Measurements from ENCODE around the gene CD300A. TPM values are rescaled to one million over a fixed set of nuclear protein-coding genes. Genes with fewer than 3 reads are reported as not detected.

The CD300A gene
- total RNA-seq (2021; ENCODE audit: unreplicated experiment): 0.71 TPM
- polyA plus RNA-seq (2012): 0.11 and 0.17 TPM in 2 replicates
- Bru-seq, nascent RNA: percentile 25 among the genes with signal in this experiment
- BruChase-seq, experiment 1, labeled RNA remaining after a 6-hour chase: percentile 42 among the genes with signal in this experiment
- percentile 33 among the genes with signal in this experiment for BruChase-seq, experiment 2, labeled RNA remaining after a 2-hour chase
- long read RNA-seq, partial matches to known transcripts: 0 of 1 reads
- long read RNA-seq, other reads (novel, unspliced or antisense): 1 of 1 reads

- no peak for ATAC-seq
These were observed at the start of gene CD300A for GRCh38 chr17:74466111-74466827. Gene CD300A, plus strand, starts transcription at chr17:74466634. Its CDS starts 70 bp downstream, at chr17:74466704.

More at GRCh38 chr17:74466111-74466827, at the start of gene CD300A:
- RAD21 ChIA-PET (ENCODE audit: low non-redundant PET in 1 of 2, low total read pairs in 2 of 2, uncharacterized antibody in 2 of 2, unreplicated experiment in 2 of 2): no interaction called here
- Histone ChIP-seq H3K9ac (ENCODE audit: low read length) (no peak within 1 kb of the TSS), H3K27ac (ENCODE audit: low read depth, low read length) (no peak within 1 kb of the TSS), H3K27me3 (ENCODE audit: insufficient read depth, low read length) (no peaks in the 10 kb centered on the region), H3K4me1 (ENCODE audit: control insufficient read depth in 1 of 2, insufficient read depth in 2 of 2, low read length in 2 of 2) (peaks cover 0 to 6% of the 10 kb centered on the region in 2 experiments; a peak in 1 of 4 replicates), H3K4me2 (ENCODE audit: low read length) (no peak within 1 kb of the TSS), H3K9me3 (ENCODE audit: control insufficient read depth in 1 of 2, insufficient read depth in 1 of 2, low read depth in 1 of 2, low read length in 2 of 2) (no peaks in the 10 kb centered on the region), H3K36me3 (ENCODE audit: control insufficient read depth in 1 of 2, insufficient read depth in 2 of 2, low read length in 2 of 2) (no peaks in the 10 kb centered on the region), H3K79me2 (ENCODE audit: insufficient read depth, low read length) (no peaks in the 10 kb centered on the region), H3K9me2 (ENCODE audit: insufficient read depth) (no peaks in the 10 kb centered on the region), H2AFZ (ENCODE audit: low read depth, low read length, poor library complexity, severe bottlenecking) (no peak within 1 kb of the TSS), H3K4me3 (replicated peaks in 1 of 2; ENCODE audit: low read depth in 1 of 2, low read length in 2 of 2) (no peak within 1 kb of the TSS), H4K20me1 (ENCODE audit: insufficient read depth) (no peaks in the 10 kb centered on the region)
- no TSS peak for BruUV-seq (replicated peaks)
- CTCF ChIA-PET: no interaction called here
- POLR2A ChIA-PET: no interaction called here
- TF ChIP-seq, protein P1, sequence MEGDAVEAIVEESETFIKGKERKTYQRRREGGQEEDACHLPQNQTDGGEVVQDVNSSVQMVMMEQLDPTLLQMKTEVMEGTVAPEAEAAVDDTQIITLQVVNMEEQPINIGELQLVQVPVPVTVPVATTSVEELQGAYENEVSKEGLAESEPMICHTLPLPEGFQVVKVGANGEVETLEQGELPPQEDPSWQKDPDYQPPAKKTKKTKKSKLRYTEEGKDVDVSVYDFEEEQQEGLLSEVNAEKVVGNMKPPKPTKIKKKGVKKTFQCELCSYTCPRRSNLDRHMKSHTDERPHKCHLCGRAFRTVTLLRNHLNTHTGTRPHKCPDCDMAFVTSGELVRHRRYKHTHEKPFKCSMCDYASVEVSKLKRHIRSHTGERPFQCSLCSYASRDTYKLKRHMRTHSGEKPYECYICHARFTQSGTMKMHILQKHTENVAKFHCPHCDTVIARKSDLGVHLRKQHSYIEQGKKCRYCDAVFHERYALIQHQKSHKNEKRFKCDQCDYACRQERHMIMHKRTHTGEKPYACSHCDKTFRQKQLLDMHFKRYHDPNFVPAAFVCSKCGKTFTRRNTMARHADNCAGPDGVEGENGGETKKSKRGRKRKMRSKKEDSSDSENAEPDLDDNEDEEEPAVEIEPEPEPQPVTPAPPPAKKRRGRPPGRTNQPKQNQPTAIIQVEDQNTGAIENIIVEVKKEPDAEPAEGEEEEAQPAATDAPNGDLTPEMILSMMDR (IDR thresholded peaks at IDR 0.05 in 2 of 3, conservative IDR thresholded peaks at IDR 0.05 in 1 of 3; ENCODE audit: borderline replicate concordance in 1 of 3, insufficient read depth in 1 of 3, low read depth in 2 of 3, low read length in 2 of 3): no peak
- TF ChIP-seq SP1 (IDR thresholded peaks at IDR 0.05; ENCODE audit: low read depth) (no peak), JUND (IDR thresholded peaks at IDR 0.05) (no peak), REST (IDR thresholded peaks at IDR 0.05; ENCODE audit: low read depth) (no peak), RAD21 (IDR thresholded peaks at IDR 0.05; ENCODE audit: low read depth) (no peak), EGR1 (IDR thresholded peaks at IDR 0.05; ENCODE audit: low read depth) (no peak), ATF3 (IDR thresholded peaks at IDR 0.05) (no peak), POLR2A (IDR thresholded peaks at IDR 0.05; ENCODE audit: borderline replicate concordance, extremely low read depth, insufficient read depth, insufficient read length) (no peak), POLR2AphosphoS5 (IDR thresholded peaks at IDR 0.05; ENCODE audit: low read depth, low read length) (no peak), SIN3A (IDR thresholded peaks at IDR 0.05; ENCODE audit: low read depth) (no peak), ZNF274 (IDR thresholded peaks at IDR 0.05; ENCODE audit: low read depth, low read length) (no peak), YY1 (IDR thresholded peaks at IDR 0.05; ENCODE audit: extremely low read depth, insufficient replicate concordance, low read depth, low read length) (no peak), EZH2 (IDR thresholded peaks at IDR 0.05) (no peak), ZFX (IDR thresholded peaks at IDR 0.05) (no peak), ELF1 (IDR thresholded peaks at IDR 0.05; ENCODE audit: borderline replicate concordance, low read depth) (no peak), CBX3 (IDR thresholded peaks at IDR 0.05; ENCODE audit: low read depth) (no peak)
- intact Hi-C loops (cut with micrococcal nuclease): no loop called here
- DNase-seq (ENCODE audit: low read depth, low spot score): no peak
